Tibial nerve (tissue), 3 donors: ENCODE measurements around the gene IRF2BP1.

ENCODE experiments used
- POLR2A ChIP-seq, 2 donors: fragments of 450-650 bp; IDR thresholded peaks; one replicate each; pipeline ENCODE4 v1.6.1; 2017; ENCODE audit warnings: antibody characterized with exemption in 2 of 2, mild to moderate bottlenecking in 2 of 2, moderate library complexity in 2 of 2
- TF ChIP-seq, protein P1 (sequence below), 5 experiments: fragments of 200-600 bp in 3 of 5; fragments of 450-650 bp in 2 of 5; sonication (generic) in 3 of 5; IDR thresholded peaks; one replicate each; pipeline ENCODE4 v1.5.1; 2016 to 2019; ENCODE audit warnings: antibody characterized with exemption in 5 of 5, mild to moderate bottlenecking in 3 of 5, moderate library complexity in 2 of 5

DNA sequence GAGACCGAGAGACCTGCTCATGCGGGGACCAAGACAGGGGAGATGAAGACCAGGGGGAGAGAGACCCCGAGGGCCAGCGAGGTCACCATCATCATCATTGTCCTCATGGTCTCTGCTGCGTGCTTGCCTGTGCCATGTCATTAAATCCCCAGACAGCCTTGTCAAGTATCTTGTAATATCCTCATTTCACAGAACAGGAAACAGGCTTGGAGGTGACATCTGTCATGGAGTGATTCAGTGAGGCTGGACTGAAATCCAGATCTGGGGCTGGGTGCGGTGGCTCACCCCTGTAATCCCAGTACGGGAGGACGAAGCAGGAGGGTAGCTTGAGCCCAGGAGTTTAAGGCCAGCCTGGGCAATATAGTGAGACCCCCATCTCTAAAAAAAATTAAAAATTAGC lies 34.5 kb upstream of the IRF2BP1 start:
- TF ChIP-seq, protein P1, sequence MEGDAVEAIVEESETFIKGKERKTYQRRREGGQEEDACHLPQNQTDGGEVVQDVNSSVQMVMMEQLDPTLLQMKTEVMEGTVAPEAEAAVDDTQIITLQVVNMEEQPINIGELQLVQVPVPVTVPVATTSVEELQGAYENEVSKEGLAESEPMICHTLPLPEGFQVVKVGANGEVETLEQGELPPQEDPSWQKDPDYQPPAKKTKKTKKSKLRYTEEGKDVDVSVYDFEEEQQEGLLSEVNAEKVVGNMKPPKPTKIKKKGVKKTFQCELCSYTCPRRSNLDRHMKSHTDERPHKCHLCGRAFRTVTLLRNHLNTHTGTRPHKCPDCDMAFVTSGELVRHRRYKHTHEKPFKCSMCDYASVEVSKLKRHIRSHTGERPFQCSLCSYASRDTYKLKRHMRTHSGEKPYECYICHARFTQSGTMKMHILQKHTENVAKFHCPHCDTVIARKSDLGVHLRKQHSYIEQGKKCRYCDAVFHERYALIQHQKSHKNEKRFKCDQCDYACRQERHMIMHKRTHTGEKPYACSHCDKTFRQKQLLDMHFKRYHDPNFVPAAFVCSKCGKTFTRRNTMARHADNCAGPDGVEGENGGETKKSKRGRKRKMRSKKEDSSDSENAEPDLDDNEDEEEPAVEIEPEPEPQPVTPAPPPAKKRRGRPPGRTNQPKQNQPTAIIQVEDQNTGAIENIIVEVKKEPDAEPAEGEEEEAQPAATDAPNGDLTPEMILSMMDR (IDR thresholded peaks at IDR 0.05) = no peak
- no peak for TF ChIP-seq POLR2A (IDR thresholded peaks at IDR 0.05)
